HG02981 (cell line): ENCODE data around the gene TRIM3.
A peak's percentile ranks its signal among the peaks of the same experiment; 100 is the strongest.

Source experiments
- ATAC-seq: cut with Tn5 transposase; IDR thresholded peaks from one replicate; pipeline ENCODE4 v1.9.1; 2021; ENCODE audit warnings: mild to moderate bottlenecking, moderate library complexity; ENCODE audit not compliant: unreplicated experiment

The TRIM3 gene

GRCh38 chr11:6404342-6405051 lies 69.2 kb downstream of the TRIM3 start:
- ATAC-seq = no peak

GRCh38 chr11:6403539-6403938 lies 70.2 kb downstream of the TRIM3 start:
- no peak for ATAC-seq

- peak; percentile 85 for ATAC-seq
Observed at GRCh38 chr11:6402561-6402981, 71.2 kb downstream of the TRIM3 start.

GRCh38 chr11:6402061-6402470 lies 71.7 kb downstream of the TRIM3 start:
- peak; percentile 33 for ATAC-seq

GRCh38 chr11:6401464-6401863 lies 72.3 kb downstream of the TRIM3 start:
- ATAC-seq = no peak

- ATAC-seq = no peak
Observed at GRCh38 chr11:6400431-6401345, 73.1 kb downstream of the TRIM3 start.
